NCI-H510A treated with DMSO at 0.1 percent for 48 hours (cell line): ENCODE measurements around the gene TATDN3.
"Not testable (repeated sequence)": the region's sequence is repeated elsewhere in the genome, so short reads cannot be mapped to it uniquely, and the experiment has no call there.

Experiments
- DNase-seq: peaks from one replicate; lab custom pipeline; 2025; lab: John Stamatoyannopoulos, UW

Gene TATDN3

DNA sequence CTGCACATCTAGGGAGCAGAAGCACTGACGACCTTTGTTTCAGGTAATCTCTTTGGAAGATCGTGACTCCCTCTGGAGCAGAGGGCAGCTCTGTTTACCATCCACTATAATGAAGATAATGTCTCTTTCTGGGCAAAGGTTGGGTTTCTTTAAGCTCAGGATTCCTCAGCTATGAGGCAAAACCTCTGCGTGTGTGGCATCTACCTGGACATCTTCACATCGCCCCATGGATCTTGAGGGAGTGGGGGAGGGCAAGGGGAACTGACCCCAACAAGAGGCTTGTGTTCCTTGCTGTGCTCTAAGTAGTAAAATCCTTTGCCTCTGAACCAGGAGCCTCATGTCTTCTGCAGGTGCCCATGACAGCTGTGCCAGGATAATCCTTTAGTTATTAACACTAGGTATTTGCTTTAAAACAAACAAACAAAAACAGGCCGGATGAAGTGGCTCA lies 36.2 kb downstream of the TATDN3 start:
- DNase-seq, result no peak

DNA sequence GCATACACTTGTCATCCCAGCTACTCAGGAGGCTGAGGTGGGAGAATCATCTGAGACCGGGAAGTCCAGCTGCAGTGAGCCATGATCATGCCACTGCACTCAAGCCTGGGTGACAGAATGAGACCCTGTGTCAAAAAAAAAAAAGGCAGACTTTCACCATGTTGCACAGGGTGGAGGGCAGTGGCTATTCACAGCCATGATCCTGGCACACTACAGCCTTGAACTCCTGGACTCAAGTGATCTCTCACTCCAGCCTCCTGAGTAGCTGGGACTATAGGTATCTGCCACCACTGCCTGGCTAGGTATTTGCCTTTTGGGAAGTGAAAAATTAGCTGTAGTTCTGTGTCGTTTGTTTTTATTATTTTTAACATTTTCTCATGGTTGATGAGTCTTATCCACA lies 36.7 kb downstream of the TATDN3 start:
- no peak for DNase-seq

DNA sequence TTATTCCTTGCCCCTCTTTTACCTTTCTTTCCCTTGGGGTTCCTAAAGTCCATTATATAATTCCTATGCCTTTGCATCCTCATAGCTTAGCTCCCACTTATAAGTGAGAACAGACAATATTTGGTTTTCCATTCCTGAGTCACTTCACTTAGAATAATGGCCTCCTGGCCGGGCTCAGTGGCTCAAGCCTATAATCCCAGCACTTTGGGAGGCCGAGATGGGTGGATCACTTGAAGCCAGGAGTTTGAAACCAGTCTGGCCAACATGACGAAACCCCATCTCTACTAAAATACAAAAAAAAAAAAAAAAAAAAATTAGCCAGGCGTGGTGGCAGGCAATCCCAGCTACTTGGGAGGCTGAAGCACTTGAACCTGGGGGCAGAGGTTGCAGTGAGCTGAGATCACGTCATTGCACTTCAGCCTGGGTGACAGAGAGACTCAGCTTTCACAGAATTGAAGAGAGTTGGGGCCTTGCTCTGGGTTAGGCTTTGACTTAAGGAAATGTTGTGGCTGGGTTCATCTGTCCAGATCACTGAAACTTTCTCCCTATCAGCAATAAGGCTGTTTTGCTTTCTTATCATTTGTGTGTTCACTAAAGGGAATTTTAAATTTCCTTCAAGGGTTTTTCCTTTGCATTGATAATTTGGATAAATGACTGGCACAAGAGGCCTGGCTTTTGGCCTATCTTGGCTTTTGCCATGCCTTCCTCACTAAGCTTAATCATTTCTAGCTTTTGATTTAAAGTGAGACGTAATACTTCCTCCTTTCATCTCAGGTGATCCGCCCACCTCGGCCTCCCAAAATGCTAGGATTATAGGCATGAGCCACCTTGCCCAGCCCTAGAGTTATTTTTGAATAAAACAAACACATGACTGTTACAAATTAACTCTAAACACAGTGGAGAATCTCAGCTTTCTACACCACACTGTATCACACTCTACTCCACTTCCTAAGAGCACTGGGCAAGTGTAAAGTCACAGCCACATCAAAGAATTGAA lies 41.8 kb downstream of the TATDN3 start:
- not testable (repeated sequence) for DNase-seq

DNA sequence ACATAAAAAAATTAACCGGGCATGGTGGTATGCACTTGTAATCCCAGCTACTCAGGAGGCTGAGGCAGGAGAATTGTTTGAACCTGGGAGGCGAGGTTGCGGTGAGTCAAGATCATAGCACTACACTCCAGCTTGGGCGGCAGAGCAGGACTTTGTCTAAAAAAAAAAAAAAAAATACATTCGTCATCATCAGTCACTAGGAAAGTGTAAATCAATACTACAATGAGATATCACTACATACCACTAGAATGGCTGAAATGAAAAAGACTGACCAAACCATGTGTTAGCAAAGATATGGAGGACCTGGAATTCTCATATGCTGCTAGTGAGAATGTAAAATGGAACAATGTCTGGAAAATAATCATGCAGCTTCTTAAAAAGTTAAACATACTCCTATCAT lies 46.5 kb downstream of the TATDN3 start:
- no peak for DNase-seq

DNA sequence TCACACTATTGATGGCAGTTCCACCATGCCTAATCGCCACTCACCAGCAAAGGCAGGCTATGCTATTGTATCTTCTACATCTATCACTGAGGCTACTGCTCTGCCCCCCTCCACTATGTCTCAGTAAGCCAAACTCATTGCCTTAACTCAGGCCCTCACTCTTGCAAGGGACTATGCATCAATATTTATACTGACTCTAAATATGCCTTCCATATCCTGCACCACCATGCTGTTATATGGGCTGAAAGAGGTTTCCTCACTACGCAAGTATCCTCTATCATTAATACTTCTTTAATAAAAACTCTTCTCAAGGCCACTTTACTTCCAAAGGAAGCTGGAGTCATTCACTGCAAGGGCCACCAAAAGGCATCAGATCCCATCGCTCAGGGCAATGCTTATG lies 52.8 kb downstream of the TATDN3 start:
- not testable (repeated sequence) for DNase-seq

DNA sequence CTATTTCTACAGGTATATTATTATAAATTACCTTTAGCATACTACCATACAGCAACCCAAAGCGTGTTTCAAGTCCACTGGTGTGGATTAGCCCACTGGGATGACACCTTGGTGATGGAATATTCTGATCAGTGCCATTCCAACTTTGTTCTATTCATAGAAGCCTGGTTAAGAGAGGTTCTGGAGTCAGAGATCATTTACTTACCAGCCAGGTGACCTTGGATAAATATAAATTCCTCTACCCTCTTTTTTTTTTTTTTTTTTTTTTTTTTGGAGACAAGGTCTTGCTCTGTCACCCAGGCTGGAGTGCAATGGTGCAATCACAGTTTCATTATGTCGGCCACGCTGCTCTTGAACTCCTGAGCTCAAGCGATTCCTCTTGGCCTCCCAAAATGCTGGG lies 55.9 kb downstream of the TATDN3 start, which contains the start of gene SPATA45:
Gene SPATA45, minus strand, starts transcription at position 101 of the 400 bp plus-strand sequence. CDS start 11,500 bp downstream, outside the sequence.
- DNase-seq, result no peak

DNA sequence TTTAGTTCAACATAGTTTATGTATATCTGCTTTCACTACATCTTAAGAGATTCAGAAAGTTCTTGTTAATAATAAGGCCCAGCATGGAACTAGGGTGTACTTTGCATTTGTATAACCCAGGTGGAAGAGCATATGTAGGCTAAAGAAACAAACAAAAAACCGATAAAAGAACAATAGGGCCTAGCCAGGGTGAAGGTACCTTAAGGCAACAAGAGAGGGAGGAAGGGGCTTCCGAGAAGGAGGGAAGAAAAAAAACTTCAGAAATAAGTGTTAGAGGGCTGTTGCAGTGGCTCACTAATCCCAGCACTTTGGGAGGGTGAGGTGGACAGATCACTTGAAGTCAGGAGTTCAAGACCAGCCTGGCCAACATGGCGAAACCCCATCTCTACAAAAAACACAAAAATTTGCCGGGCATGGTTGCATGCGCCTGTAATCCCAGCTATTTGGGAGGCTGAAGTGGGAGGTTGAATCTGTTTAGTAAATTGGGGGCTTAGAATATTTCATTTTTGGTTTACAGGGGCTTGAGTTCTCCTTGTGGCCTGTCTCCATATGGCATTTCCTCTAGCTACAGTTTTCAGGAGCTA lies 60.5 kb downstream of the TATDN3 start:
- no peak for DNase-seq

DNA sequence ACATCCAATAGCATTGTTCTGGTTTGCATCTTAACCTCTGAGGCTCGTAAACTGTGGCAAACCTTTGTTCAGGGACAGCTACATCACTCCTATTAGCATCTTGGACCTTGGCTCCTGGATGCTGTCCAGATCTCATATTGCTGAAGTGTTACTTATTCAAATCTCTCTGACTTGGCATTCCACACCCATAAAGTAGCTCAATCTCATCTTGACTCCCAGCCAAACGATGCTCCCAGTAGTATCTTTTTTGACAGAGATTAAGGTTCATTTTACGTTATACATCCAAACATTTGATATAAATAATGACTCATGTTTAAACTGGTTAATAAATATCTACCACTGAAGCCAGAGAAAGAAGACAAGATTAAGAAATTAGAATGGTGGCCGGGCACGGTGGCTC lies 62.0 kb downstream of the TATDN3 start:
- DNase-seq, result no peak

DNA sequence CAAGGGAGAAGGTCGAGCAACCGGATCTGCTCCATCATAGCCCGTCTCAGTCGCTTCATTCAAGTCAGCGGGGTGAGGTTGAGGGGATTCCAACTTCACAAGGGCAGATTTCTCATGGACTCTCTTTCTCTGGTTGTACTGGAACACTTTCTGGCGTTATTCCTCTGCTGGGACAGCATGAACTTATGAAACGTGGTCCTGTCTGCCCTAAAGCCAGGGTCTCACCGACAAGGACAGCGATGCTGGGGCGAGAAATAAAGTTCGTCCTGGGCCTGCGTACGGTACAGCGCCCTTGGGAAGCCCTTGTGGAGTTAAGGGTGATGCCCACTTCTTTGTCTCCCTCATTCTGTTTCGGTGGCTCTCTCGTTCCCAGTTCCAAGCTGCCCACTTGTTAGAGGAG lies 65.1 kb downstream of the TATDN3 start:
- DNase-seq, result no peak

DNA sequence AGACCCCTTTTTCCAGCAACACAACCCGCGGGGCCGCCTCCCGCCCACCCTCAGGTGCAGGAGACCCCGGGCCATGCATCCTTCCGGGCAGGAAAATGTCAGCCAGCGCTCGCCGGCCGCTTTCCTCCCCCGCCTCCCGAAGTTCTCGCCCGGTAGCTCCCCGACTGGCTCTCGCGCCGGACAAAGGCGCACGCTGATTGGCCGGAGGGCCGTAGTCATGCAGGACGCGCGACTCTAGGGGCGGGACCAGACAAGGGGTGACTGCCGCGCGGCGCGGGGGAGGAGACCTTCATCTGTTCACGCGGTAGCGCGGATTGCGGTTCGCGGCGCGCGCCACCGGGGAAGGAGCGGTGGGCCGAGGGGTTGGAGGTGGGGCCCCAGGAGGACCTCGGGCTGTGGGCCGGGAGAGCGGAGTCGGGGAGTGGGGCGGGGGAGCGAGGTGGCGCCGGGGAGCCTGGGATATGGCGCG lies 66.3 kb downstream of the TATDN3 start, which contains the start of gene FLVCR1:
Gene FLVCR1, plus strand, starts transcription at position 284 of the 469 bp plus-strand sequence. Its CDS starts 178 bp downstream, at position 462.
- DNase-seq, result peak; percentile 91

DNA sequence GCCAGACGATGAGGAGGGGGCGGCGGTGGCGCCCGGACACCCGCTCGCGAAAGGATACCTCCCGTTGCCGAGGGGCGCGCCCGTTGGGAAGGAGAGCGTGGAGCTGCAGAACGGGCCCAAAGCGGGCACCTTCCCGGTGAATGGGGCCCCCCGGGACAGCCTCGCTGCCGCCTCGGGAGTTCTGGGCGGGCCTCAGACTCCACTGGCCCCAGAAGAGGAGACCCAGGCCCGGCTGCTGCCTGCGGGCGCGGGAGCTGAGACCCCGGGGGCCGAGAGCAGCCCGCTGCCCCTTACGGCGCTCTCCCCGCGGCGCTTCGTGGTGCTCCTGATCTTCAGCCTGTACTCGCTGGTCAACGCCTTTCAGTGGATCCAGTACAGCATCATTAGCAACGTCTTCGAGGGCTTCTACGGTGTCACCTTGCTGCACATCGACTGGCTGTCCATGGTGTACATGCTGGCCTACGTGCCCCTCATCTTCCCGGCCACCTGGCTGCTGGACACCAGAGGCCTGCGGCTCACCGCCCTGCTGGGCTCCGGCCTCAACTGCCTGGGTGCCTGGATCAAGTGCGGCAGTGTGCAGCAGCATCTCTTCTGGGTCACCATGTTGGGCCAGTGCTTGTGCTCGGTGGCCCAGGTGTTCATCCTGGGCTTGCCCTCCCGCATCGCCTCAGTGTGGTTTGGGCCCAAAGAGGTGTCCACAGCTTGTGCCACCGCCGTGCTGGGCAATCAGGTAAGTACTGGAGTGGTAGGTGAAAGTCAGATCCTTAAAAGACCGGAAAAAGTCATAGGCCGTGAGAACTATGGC lies 67.0 kb downstream of the TATDN3 start:
- peak; percentile 41 for DNase-seq

DNA sequence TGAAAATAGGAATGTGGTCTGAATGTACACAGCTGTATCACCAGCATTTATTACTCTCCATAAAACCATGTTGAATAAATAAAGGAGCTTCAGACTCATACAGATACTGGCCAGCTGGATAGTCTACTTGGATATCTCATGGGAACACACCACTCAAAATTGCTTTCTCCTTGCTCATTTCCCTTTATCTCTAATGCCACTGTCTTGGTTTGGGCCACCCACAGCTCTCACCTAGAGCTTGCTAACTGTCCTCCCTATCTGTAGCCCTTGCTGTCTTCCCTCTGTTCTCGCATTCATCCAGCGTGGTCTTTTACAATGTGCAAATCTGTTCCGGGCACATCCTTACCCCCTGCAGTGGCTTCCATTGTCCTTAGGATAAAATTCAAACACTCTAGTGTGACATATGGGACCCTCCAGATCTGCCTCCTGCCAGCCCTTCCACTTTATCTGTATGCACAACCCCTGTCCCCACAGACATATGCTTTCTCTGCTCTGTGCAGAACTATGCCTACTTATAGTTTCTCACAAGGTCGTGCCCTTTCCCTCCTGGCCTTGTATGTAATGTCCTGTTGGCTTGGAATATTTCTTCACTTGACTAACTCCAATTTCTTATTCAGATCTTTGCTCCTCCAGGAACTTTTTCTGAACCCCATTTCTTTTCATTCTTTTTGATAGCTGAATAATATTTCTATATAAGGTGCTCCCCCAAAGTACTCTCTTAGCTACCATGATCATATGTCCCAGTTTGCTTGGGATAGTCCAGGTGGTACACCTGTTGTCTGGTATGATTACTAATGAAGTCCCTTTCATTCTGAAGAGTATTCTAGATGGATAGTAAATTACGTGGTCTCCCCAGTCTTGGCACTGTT lies 69.3 kb downstream of the TATDN3 start:
- DNase-seq, result no peak

DNA sequence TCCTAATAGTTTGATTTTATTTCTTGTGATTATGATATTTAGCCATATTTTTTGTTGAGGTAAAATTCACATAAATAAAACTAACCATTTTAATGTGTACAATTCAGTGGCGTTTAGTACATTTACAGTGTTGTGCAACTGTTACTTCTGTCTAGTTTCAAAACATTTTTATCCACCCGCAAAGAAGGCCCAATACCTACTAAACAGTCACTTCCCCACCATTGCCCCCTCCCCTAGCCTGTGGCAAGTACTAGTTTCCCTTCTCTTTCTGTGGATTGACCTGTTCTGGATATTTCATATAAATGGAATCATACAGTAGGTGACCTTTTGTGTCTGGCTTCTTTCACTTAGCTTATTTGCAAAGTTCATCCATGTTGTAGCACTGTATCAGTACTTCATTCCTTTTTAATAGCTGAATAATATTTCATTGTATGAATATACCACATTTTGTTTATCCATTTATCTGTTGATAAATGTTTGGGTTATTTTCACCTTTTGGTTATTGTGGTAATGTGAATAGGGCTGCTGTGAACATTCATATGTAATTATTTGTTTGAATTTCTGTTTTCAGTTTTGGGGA lies 70.5 kb downstream of the TATDN3 start:
- DNase-seq, result no peak

DNA sequence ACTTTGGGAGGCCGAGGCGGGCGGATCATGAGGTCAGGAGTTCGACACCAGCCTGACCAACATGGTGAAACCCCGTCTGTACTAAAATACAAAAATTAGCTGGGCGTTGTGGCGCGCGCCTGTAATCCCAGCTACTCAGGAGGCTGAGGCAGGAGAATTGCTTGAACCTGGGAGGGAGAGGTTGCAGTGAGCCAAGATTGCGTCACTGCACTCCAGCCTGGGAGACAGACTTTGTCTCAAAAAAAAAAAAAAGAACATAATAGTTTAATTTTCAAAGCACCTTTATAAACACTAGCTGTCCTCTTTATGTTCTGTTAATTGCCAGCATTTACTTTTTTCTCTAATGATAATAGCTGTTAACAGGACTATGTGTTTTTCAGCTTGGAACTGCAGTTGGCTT lies 71.7 kb downstream of the TATDN3 start:
- DNase-seq, result not testable (repeated sequence)

DNA sequence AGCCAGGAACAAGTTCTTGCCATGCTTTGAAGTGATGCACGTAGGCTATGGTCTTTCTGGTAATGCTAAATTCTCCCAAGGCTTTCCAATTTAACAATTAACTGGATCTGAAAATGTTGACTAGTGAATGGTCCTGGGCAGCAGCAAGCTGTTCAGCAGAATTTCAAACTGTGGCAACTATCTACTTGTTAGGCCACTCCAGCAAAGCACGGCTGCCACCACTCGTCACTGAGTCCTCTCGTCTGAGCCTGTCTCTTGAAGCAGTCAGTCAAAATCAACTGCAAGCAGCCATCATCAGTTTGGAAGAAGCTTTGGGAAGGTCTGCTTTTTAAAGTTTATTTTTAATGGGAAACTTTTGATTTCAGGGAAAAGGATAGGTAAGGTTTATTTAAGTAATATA lies 72.5 kb downstream of the TATDN3 start:
- DNase-seq, result no peak
